ENCODE data around the gene FRMD8. TPM values are rescaled to one million over a fixed set of nuclear protein-coding genes. Genes with fewer than 3 reads are reported as not detected.

FRMD8 gene
- total and polyA plus RNA-seq, 9 of the 15 experiments (the other 6 are each of a cell fraction or from before 2014, with no cell fraction given): 4.5 to 54.5 (median 15.8) TPM

DNA sequence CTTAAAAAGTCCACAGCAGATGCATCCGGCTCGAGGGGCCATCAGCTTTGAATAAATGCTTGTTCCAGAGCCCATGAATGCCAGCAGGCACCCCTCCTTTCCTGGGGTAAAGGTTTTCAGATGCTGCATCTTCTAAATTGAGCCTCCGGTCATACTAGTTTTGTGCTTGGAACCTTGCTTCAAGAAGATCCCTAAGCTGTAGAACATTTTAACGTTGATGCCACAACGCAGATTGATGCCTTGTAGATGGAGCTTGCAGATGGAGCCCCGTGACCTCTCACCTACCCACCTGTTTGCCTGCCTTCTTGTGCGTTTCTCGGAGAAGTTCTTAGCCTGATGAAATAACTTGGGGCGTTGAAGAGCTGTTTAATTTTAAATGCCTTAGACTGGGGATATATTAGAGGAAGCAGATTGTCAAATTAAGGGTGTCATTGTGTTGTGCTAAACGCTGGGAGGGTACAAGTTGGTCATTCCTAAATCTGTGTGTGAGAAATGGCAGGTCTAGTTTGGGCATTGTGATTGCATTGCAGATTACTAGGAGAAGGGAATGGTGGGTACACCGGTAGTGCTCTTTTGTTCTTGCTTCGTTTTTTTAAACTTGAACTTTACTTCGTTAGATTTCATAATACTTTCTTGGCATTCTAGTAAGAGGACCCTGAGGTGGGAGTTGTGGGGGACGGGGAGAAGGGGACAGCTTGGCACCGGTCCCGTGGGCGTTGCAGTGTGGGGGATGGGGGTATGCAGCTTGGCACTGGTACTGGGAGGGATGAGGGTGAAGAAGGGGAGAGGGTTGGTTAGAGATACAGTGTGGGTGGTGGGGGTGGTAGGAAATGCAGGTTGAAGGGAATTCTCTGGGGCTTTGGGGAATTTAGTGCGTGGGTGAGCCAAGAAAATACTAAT is 38.0 kb downstream of the FRMD8 start (continued):
- TF ChIP-seq MXD1 (CRISPR knock-in tag; IDR thresholded peaks at IDR 0.05; ENCODE audit: borderline replicate concordance, poor library complexity, severe bottlenecking) (no peak), YBX1 (IDR thresholded peaks at IDR 0.05) (no peak), RBBP5 (IDR thresholded peaks at IDR 0.05; ENCODE audit: borderline replicate concordance, insufficient read depth, low read length, poor library complexity, severe bottlenecking) (no peak), ZBTB1 (CRISPR knock-in tag; IDR thresholded peaks at IDR 0.05; ENCODE audit: borderline replicate concordance, low read depth) (no peak), MTA1 (IDR thresholded peaks at IDR 0.05; ENCODE audit: borderline replicate concordance) (no peak), PPARD (CRISPR knock-in tag; IDR thresholded peaks at IDR 0.05) (no peak), C11orf30 (IDR thresholded peaks at IDR 0.05; ENCODE audit: low read depth) (no peak), POLR2A (conservative IDR thresholded peaks at IDR 0.05) (peak; percentile 76), NFIC (IDR thresholded peaks at IDR 0.05) (peak; percentile 67), SAFB2 (IDR thresholded peaks at IDR 0.05; ENCODE audit: borderline replicate concordance, low read depth, low read length, severe bottlenecking) (no peak), RNF219 (CRISPR knock-in tag; IDR thresholded peaks at IDR 0.05) (peak; percentile 32; the same call in 1 of the 2 replicates), ESRRB (CRISPR knock-in tag; IDR thresholded peaks at IDR 0.05; ENCODE audit: borderline replicate concordance) (no peak), ZNF277 (CRISPR knock-in tag; IDR thresholded peaks at IDR 0.05; ENCODE audit: borderline replicate concordance) (no peak)
- TF ChIP-seq, protein P1, sequence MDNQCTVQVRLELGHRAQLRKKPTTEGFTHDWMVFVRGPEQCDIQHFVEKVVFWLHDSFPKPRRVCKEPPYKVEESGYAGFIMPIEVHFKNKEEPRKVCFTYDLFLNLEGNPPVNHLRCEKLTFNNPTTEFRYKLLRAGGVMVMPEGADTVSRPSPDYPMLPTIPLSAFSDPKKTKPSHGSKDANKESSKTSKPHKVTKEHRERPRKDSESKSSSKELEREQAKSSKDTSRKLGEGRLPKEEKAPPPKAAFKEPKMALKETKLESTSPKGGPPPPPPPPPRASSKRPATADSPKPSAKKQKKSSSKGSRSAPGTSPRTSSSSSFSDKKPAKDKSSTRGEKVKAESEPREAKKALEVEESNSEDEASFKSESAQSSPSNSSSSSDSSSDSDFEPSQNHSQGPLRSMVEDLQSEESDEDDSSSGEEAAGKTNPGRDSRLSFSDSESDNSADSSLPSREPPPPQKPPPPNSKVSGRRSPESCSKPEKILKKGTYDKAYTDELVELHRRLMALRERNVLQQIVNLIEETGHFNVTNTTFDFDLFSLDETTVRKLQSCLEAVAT (IDR thresholded peaks at IDR 0.05): peak; percentile 97 to 99
- TF ChIP-seq, protein P2, sequence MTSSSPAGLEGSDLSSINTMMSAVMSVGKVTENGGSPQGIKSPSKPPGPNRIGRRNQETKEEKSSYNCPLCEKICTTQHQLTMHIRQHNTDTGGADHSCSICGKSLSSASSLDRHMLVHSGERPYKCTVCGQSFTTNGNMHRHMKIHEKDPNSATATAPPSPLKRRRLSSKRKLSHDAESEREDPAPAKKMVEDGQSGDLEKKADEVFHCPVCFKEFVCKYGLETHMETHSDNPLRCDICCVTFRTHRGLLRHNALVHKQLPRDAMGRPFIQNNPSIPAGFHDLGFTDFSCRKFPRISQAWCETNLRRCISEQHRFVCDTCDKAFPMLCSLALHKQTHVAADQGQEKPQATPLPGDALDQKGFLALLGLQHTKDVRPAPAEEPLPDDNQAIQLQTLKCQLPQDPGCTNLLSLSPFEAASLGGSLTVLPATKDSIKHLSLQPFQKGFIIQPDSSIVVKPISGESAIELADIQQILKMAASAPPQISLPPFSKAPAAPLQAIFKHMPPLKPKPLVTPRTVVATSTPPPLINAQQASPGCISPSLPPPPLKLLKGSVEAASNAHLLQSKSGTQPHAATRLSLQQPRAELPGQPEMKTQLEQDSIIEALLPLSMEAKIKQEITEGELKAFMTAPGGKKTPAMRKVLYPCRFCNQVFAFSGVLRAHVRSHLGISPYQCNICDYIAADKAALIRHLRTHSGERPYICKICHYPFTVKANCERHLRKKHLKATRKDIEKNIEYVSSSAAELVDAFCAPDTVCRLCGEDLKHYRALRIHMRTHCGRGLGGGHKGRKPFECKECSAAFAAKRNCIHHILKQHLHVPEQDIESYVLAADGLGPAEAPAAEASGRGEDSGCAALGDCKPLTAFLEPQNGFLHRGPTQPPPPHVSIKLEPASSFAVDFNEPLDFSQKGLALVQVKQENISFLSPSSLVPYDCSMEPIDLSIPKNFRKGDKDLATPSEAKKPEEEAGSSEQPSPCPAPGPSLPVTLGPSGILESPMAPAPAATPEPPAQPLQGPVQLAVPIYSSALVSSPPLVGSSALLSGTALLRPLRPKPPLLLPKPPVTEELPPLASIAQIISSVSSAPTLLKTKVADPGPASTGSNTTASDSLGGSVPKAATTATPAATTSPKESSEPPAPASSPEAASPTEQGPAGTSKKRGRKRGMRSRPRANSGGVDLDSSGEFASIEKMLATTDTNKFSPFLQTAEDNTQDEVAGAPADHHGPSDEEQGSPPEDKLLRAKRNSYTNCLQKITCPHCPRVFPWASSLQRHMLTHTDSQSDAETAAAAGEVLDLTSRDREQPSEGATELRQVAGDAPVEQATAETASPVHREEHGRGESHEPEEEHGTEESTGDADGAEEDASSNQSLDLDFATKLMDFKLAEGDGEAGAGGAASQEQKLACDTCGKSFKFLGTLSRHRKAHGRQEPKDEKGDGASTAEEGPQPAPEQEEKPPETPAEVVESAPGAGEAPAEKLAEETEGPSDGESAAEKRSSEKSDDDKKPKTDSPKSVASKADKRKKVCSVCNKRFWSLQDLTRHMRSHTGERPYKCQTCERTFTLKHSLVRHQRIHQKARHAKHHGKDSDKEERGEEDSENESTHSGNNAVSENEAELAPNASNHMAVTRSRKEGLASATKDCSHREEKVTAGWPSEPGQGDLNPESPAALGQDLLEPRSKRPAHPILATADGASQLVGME (CRISPR knock-in tag; IDR thresholded peaks at IDR 0.05): no peak

All from K562 (cell line).